GM23248 (cell line): Measurements from ENCODE around the gene GLIPR1L2. TPM values are rescaled to one million over a fixed set of nuclear protein-coding genes. Genes with fewer than 3 reads are reported as not detected.

Experiments used
- DNase-seq: peaks from one replicate; pipeline ENCODE4 v3.0.0-alpha.2; 2015
- H2AFZ ChIP-seq: fragments of 200-600 bp; sonication (generic); 2 replicates; pipeline ENCODE4 v1.6.1; 2016; ENCODE audit warnings: antibody characterized with exemption
- H3F3A ChIP-seq: fragments of 200-600 bp; sonication (generic); 2 replicates; pipeline ENCODE4 v1.6.1; 2016; ENCODE audit warnings: mild to moderate bottlenecking, antibody characterized with exemption, mixed run types; ENCODE audit not compliant: insufficient read depth
- H3K27ac ChIP-seq: fragments of 200-600 bp; sonication (generic); 2 replicates; pipeline ENCODE4 v1.5.1; 2016; ENCODE audit warnings: mild to moderate bottlenecking
- H3K27me3 ChIP-seq: fragments of 200-600 bp; sonication (generic); replicated peaks from 2 replicates; pipeline ENCODE4 v1.6.1; 2016; ENCODE audit warnings: mild to moderate bottlenecking; ENCODE audit not compliant: insufficient read depth
- H3K36me3 ChIP-seq: fragments of 200-600 bp; sonication (generic); 2 replicates; pipeline ENCODE4 v1.6.1; 2016; ENCODE audit warnings: low read depth, mild to moderate bottlenecking
- H3K4me1 ChIP-seq: fragments of 200-600 bp; sonication (generic); 2 replicates; pipeline ENCODE4 v1.6.1; 2016; ENCODE audit warnings: mild to moderate bottlenecking; ENCODE audit not compliant: insufficient read depth
- H3K4me2 ChIP-seq: fragments of 200-600 bp; sonication (generic); one replicate; pipeline ENCODE4 v1.6.1; 2016; ENCODE audit warnings: mild to moderate bottlenecking; ENCODE audit not compliant: unreplicated experiment
- H3K4me3 ChIP-seq: fragments of 200-600 bp; sonication (generic); 2 replicates; pipeline ENCODE4 v1.5.1; 2016; ENCODE audit warnings: mild to moderate bottlenecking
- H3K79me2 ChIP-seq: fragments of 200-600 bp; sonication (generic); 2 replicates; pipeline ENCODE4 v1.6.1; 2016; ENCODE audit warnings: mild to moderate bottlenecking; ENCODE audit not compliant: insufficient read depth
- H3K9ac ChIP-seq: fragments of 200-600 bp; sonication (generic); 2 replicates; pipeline ENCODE4 v1.6.1; 2016; ENCODE audit warnings: mild to moderate bottlenecking
- H3K9me2 ChIP-seq: fragments of 200-600 bp; sonication (generic); 2 replicates; pipeline ENCODE4 v1.6.1; 2016; ENCODE audit warnings: mixed run types, mild to moderate bottlenecking, moderate library complexity; ENCODE audit not compliant: insufficient read depth
- H3K9me3 ChIP-seq: fragments of 200-600 bp; sonication (generic); one replicate; pipeline ENCODE4 v1.6.1; 2017; ENCODE audit warnings: low read depth
- H4K20me1 ChIP-seq: fragments of 200-600 bp; sonication (generic); 2 replicates; pipeline ENCODE4 v1.6.0; 2016; ENCODE audit not compliant: insufficient read depth
- EZH2 ChIP-seq: fragments of 200-600 bp; sonication (generic); IDR thresholded peaks from 2 replicates; pipeline ENCODE4 v1.6.1; 2018; ENCODE audit warnings: antibody characterized with exemption, mild to moderate bottlenecking; ENCODE audit not compliant: insufficient read depth, poor library complexity, severe bottlenecking
- EZH2phosphoT487 ChIP-seq: fragments of 200-600 bp; sonication (generic); IDR thresholded peaks from 2 replicates; pipeline ENCODE4 v1.6.1; 2018; ENCODE audit warnings: antibody characterized with exemption, moderate library complexity, mild to moderate bottlenecking, low read depth; ENCODE audit not compliant: insufficient read depth
- WGBS, 2 experiments: methylation state at CpG; one replicate each; pipeline ENCODE4 v1.1.6; 2015 to 2017; ENCODE audit warnings: low lambda C conversion rate in 2 of 2, low coverage in 1 of 2; ENCODE audit errors: missing lambda C conversion rate in 2 of 2; 5-methylcytosine and 5-hydroxymethylcytosine counted together
- in situ Hi-C: fragments of 300-500 bp; cut with MboI; formaldehyde crosslinking; loops from 2 replicates; pipeline ENCODE4 v1.15.0; 2020
- polyA plus RNA-seq: library from polyadenylated mRNA; unstranded; fragments of >200 nt; fragmentation: Nextera tagmentation; extraction: Ambion mirVana; gene quantifications from 2 replicates; pipeline ENCODE4 v1.2.1, GENCODE V29; 2016
- total RNA-seq: library from RNA; depleted of rRNA; stranded (reverse); fragments of >200 nt; shearing (Covaris generic); gene quantifications from 2 replicates; pipeline ENCODE4 v1.2.3, GENCODE V29; 2014

GLIPR1L2 gene
- total and polyA plus RNA-seq, 2 experiments from 2014 or later: 1.6 to 2.1 TPM

GRCh38 chr12:75476071-75476470 is 85.2 kb downstream of the GLIPR1L2 start:
- Histone ChIP-seq H3K9ac (no peak overlapping the region), H3K27me3 (no peaks in the 10 kb centered on the region), H2AFZ (no peak overlapping the region), H3K36me3 (no peaks in the 10 kb centered on the region), H3F3A (peaks cover 30% of the 10 kb centered on the region), H3K27ac (no peak overlapping the region), H3K4me3 (no peak overlapping the region), H3K79me2 (peaks cover 2% of the 10 kb centered on the region), H4K20me1 (no peaks in the 10 kb centered on the region), H3K4me2 (no peak overlapping the region), H3K9me2 (no peaks in the 10 kb centered on the region), H3K9me3 (no peaks in the 10 kb centered on the region), H3K4me1 (peaks cover 23% of the 10 kb centered on the region)
- no peak for TF ChIP-seq EZH2
- TF ChIP-seq EZH2phosphoT487: no peak
- in situ Hi-C loops: loop anchor here (25.0 kb wide), 1 partner anchor 789 kb away; no protein-coding TSS in a partner anchor
- 94 to 100% methylated on average over 1 of the region's 1 CpG for WGBS, 2 experiments
- no peak for DNase-seq

GRCh38 chr12:75477137-75477536 is 86.2 kb downstream of the GLIPR1L2 start:
- no peak overlapping the region for H3K4me3 ChIP-seq
- H3K9me2 ChIP-seq: no peaks in the 10 kb centered on the region
- peaks cover 24% of the 10 kb centered on the region for H3K4me1 ChIP-seq
- peaks cover 40% of the 10 kb centered on the region for H3F3A ChIP-seq
- H4K20me1 ChIP-seq: no peaks in the 10 kb centered on the region
- H3K9ac ChIP-seq: no peak overlapping the region
- no peak overlapping the region for H2AFZ ChIP-seq
- no peak for DNase-seq
- H3K27me3 ChIP-seq: no peaks in the 10 kb centered on the region
- in situ Hi-C loops: loop anchor here (25.0 kb wide), 1 partner anchor 790 kb away; no protein-coding TSS in a partner anchor
- H3K36me3 ChIP-seq: no peaks in the 10 kb centered on the region
- TF ChIP-seq EZH2phosphoT487: no peak
- TF ChIP-seq EZH2: no peak
- no peak overlapping the region for H3K27ac ChIP-seq
- 72 to 78% methylated on average over 2 of the region's 2 CpGs for WGBS, 2 experiments
- peaks cover 13% of the 10 kb centered on the region for H3K79me2 ChIP-seq
- no peak overlapping the region for H3K4me2 ChIP-seq
- no peaks in the 10 kb centered on the region for H3K9me3 ChIP-seq

- H3K9me3 ChIP-seq: no peaks in the 10 kb centered on the region
- H3K36me3 ChIP-seq: no peaks in the 10 kb centered on the region
- H3K9me2 ChIP-seq: no peaks in the 10 kb centered on the region
- no peaks in the 10 kb centered on the region for H4K20me1 ChIP-seq
- no peak for TF ChIP-seq EZH2
- no peak for TF ChIP-seq EZH2phosphoT487
- peaks cover 35% of the 10 kb centered on the region for H3K4me1 ChIP-seq
- in situ Hi-C loops: loop anchor here (25.0 kb wide), 1 partner anchor 791 kb away; no protein-coding TSS in a partner anchor
- peak overlapping the region; percentile 49 for H2AFZ ChIP-seq
- peak; percentile 74 for DNase-seq
- no peaks in the 10 kb centered on the region for H3K27me3 ChIP-seq
- H3K4me3 ChIP-seq: no peak overlapping the region
- H3F3A ChIP-seq: peaks cover 49% of the 10 kb centered on the region
- peak overlapping the region; percentile 15 for H3K4me2 ChIP-seq
- no peak overlapping the region for H3K9ac ChIP-seq
- WGBS, 2 experiments: 58 to 63% methylated on average over 5 of the region's 5 CpGs
- peak overlapping the region; percentile 31; the same call in 1 of the 2 replicates for H3K27ac ChIP-seq
- peaks cover 24% of the 10 kb centered on the region for H3K79me2 ChIP-seq
Measured at GRCh38 chr12:75478116-75478794, 87.4 kb downstream of the GLIPR1L2 start.

- Histone ChIP-seq H3K79me2 (peaks cover 41% of the 10 kb centered on the region), H3K27ac (peak overlapping the region; percentile 93), H3K36me3 (0 out of 2 replicates have a peak, but pooled peaks cover 1% of the 10 kb centered on the region), H2AFZ (peak overlapping the region; percentile 57), H3K9ac (peak overlapping the region; percentile 80), H3K4me3 (peak overlapping the region; percentile 86), H3K4me2 (peak overlapping the region; percentile 97), H4K20me1 (no peaks in the 10 kb centered on the region), H3K9me2 (no peaks in the 10 kb centered on the region), H3K27me3 (no peaks in the 10 kb centered on the region), H3K4me1 (peaks cover 52% of the 10 kb centered on the region), H3K9me3 (no peaks in the 10 kb centered on the region), H3F3A (peaks cover 54% of the 10 kb centered on the region)
- in situ Hi-C loops: loop anchor here (10.0 to 25.0 kb wide), 2 partner anchors 85 to 793 kb away; partner anchors contain the start of gene GLIPR1L2
- 0 to 1% methylated on average over 2 of the region's 2 CpGs for WGBS, 2 experiments
- DNase-seq: peak; percentile 82
- no peak for TF ChIP-seq EZH2
- TF ChIP-seq EZH2phosphoT487: peak; percentile 71; the same call in 1 of the 2 replicates
Measured at GRCh38 chr12:75479963-75480461, 89.1 kb downstream of the GLIPR1L2 start.
